Measurements from ENCODE around the gene ST3GAL4. TPM values are rescaled to one million over a fixed set of nuclear protein-coding genes. Genes with fewer than 3 reads are reported as not detected.

Gene ST3GAL4
- total RNA-seq, 6 experiments from 2014 or later = 7.0 to 25.6 (median 17.5) TPM

GRCh38 chr11:126338346-126339055, 17.0 kb upstream of the ST3GAL4 start:
- H3K4me1 ChIP-seq = peaks cover 0 to 45% (median 18%) of the 10 kb centered on the region in 4 donors
- ATAC-seq (no peak), DNase-seq (peak in 1 of 3 donors; percentile 53)
- no peaks in the 10 kb centered on the region for H3K27me3 ChIP-seq
- TF ChIP-seq CTCF (IDR thresholded peaks at IDR 0.05) = no peak
- no peak for TF ChIP-seq POLR2A (IDR thresholded peaks at IDR 0.05)
- no peak overlapping the region for H3K4me3 ChIP-seq
- WGBS (ENCODE audit: insufficient coverage, low coverage, low lambda C conversion rate, missing lambda C conversion rate) = 90% methylated on average over 2 of the region's 7 CpGs
- no peak overlapping the region for H3K27ac ChIP-seq
- H3K36me3 ChIP-seq = peaks cover 0 to 40% (median 19%) of the 10 kb centered on the region in 4 donors
- intact Hi-C loops (cut with DNase I) = loop anchor here in 1 of 2 donors (10.0 kb wide), 1 partner anchor 56 kb away; no protein-coding TSS in a partner anchor
- no peaks in the 10 kb centered on the region for H3K9me3 ChIP-seq

GRCh38 chr11:126339073-126339862, 16.2 kb upstream of the ST3GAL4 start:
- ATAC-seq = no peak
- intact Hi-C loops (cut with DNase I) = loop anchor here in 1 of 2 donors (10.0 kb wide), 1 partner anchor 56 kb away; no protein-coding TSS in a partner anchor
- Histone ChIP-seq H3K4me3 (no peak overlapping the region), H3K27me3 (no peaks in the 10 kb centered on the region), H3K27ac (no peak overlapping the region), H3K4me1 (peaks cover 0 to 38% (median 16%) of the 10 kb centered on the region in 4 donors), H3K9me3 (no peaks in the 10 kb centered on the region), H3K36me3 (peaks cover 0 to 47% (median 22%) of the 10 kb centered on the region in 4 donors)
- TF ChIP-seq CTCF (IDR thresholded peaks at IDR 0.05) = no peak
- no peak for TF ChIP-seq POLR2A (IDR thresholded peaks at IDR 0.05)
- 64% methylated on average over 4 of the region's 15 CpGs for WGBS (ENCODE audit: insufficient coverage, low coverage, low lambda C conversion rate, missing lambda C conversion rate)
- DNase-seq = peak in 1 of 3 donors; percentile 31

DNA sequence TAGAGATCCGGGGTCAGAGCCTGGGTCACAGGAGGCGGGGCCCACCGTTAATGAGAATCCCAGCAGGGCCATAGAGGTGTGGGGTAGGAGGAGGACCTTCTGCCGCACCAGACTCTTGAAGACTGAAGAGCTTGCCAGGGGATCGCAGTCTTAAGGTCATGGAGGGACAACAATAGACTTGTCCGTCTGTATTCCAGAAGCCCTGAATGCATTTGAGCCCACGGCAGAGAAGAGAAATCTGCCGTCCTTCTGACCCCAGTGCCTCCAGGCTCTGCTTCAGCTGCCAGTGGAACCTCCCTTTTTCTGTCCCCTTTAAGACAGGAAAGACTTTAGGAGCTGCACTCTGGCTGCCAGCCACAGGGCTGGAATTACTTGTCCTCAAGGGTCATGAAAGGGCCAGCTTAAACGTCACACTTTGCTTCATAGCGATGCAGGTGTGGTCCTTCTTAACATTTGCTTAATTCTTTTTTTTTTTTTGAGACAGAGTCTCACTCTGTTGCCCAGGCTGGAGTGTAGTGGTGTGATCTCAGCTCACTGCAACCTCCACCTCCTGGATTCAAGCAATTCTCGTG, 15.5 kb upstream of the ST3GAL4 start:
- intact Hi-C loops (cut with DNase I) = loop anchor here in 1 of 2 donors (10.0 kb wide), 1 partner anchor 55 kb away; no protein-coding TSS in a partner anchor
- H3K36me3 ChIP-seq = peaks cover 0 to 54% (median 26%) of the 10 kb centered on the region in 4 donors

More for the DNA sequence above, 15.5 kb upstream of the ST3GAL4 start:
- peaks cover 0 to 31% (median 12%) of the 10 kb centered on the region in 4 donors for H3K4me1 ChIP-seq
- DNase-seq (peak in 1 of 3 donors; percentile 39), ATAC-seq (peak in 2 of 4 donors; percentile 2 to 13)
- no peak overlapping the region for H3K4me3 ChIP-seq
- H3K27me3 ChIP-seq = no peaks in the 10 kb centered on the region
- WGBS (ENCODE audit: insufficient coverage, low coverage, low lambda C conversion rate, missing lambda C conversion rate) = 78% methylated on average over 3 of the region's 11 CpGs
- no peak for TF ChIP-seq POLR2A (IDR thresholded peaks at IDR 0.05)
- TF ChIP-seq CTCF (IDR thresholded peaks at IDR 0.05) = no peak
- no peaks in the 10 kb centered on the region for H3K9me3 ChIP-seq
- H3K27ac ChIP-seq = no peak overlapping the region

Measured in right lobe of liver (tissue), 6 donors.